ENCODE measurements around the gene NCKAP5L.

NCKAP5L gene

GRCh38 chr12:49794811-49795653 lies 33.2 kb downstream of the NCKAP5L start:
- no peak for TF ChIP-seq CTCF (IDR thresholded peaks at IDR 0.05; ENCODE audit: low read depth, low read length, missing control alignments)
- DNase-seq (ENCODE audit: low read depth), result no peak
- H3K4me3 ChIP-seq (ENCODE audit: low read depth, low read length), result no peak overlapping the region

- H3K4me3 ChIP-seq (ENCODE audit: low read depth, low read length), result no peak overlapping the region
- no peak for TF ChIP-seq CTCF (IDR thresholded peaks at IDR 0.05; ENCODE audit: low read depth, low read length, missing control alignments)
- DNase-seq (ENCODE audit: low read depth), result no peak
These were observed 34.2 kb downstream of the NCKAP5L start for GRCh38 chr12:49794021-49794420.

GRCh38 chr12:49793620-49794019 lies 34.6 kb downstream of the NCKAP5L start:
- DNase-seq (ENCODE audit: low read depth), result no peak
- no peak overlapping the region for H3K4me3 ChIP-seq (ENCODE audit: low read depth, low read length)
- TF ChIP-seq CTCF (IDR thresholded peaks at IDR 0.05; ENCODE audit: low read depth, low read length, missing control alignments), result no peak

DNA sequence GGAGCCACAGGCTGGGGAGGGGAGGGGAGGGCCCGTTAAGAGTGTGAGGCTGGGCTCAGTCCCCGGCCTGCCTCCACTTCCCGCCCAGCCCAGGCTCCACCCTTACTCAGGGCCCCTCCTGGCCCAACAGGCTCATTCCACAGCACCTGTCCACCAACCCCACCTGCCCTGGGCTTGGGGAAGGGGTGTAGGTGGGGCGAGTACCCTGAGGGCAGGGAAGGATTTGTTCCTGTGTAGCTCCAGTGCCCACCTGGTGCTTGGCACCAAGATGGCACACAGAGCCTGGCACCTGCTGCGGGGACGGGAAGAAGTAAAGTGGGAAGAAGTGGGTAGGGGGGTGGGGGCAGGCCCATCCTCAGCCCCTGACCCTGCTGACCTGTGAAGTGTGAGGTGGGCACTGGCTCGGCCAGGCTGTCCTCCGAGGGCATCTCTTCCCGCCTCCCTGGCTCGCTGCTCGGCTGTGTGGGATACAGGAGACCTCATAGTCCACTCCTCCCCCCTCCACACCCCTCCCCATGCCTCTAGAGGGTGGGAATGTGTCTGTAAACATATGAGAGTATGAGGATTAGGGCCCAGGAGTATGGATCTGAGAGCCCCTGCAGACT lies 35.1 kb downstream of the NCKAP5L start:
- TF ChIP-seq CTCF (IDR thresholded peaks at IDR 0.05; ENCODE audit: low read depth, low read length, missing control alignments), result no peak
- DNase-seq (ENCODE audit: low read depth), result no peak

DNA sequence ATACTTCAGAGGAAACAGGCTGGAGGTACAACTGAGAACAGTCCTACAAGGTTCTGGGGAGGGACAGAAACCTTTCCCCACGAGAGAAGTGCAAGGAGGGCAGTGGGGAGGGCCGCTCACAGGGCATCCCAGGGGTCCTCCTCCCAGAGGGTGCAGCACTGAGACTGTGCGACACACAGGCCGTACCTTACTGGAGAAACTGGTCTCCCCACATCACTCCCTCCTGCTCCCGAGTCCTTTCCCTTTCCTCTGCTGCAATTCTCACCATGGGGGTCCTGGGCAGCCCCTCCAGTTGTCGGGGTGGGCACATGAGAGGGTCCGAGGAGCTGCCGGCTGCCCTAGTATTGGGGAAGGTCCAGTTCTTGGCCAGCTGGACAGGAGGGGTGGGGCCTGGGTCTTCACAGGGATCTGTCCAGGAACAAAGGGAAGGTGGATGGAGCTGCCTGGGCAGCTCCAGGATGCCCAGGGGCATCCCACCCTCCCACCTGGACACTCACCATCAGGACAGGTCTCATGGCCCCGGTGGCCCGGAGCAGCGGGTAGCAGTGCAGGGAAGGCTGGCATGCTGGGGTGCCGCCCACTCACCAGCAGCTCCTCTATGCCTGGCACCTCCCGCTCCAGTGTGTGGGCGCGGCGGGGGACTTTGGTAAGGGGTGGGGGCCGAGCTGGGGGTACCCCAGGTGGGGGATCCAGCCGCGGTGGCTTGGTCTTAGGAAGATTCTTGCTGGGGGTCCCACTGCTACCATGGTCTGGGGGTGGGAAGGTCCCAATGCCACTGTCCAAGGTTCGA lies 35.8 kb downstream of the NCKAP5L start:
- DNase-seq (ENCODE audit: low read depth), result no peak
- H3K4me3 ChIP-seq (ENCODE audit: low read depth, low read length), result no peak overlapping the region
- TF ChIP-seq CTCF (IDR thresholded peaks at IDR 0.05; ENCODE audit: low read depth, low read length, missing control alignments), result no peak

More for the DNA sequence above, 35.1 kb downstream of the NCKAP5L start:
- no peak overlapping the region for H3K4me3 ChIP-seq (ENCODE audit: low read depth, low read length)

GRCh38 chr12:49791700-49792099 lies 36.5 kb downstream of the NCKAP5L start:
- TF ChIP-seq CTCF (IDR thresholded peaks at IDR 0.05; ENCODE audit: low read depth, low read length, missing control alignments), result no peak
- DNase-seq (ENCODE audit: low read depth), result no peak
- H3K4me3 ChIP-seq (ENCODE audit: low read depth, low read length), result no peak overlapping the region

Measured in GM12864 (cell line).